GM21526 (cell line): ENCODE data around the gene ZNF138.

Experiments used
- ATAC-seq: cut with Tn5 transposase; IDR thresholded peaks from one replicate; pipeline ENCODE4 v1.9.1; 2021; ENCODE audit warnings: moderate library complexity; ENCODE audit not compliant: unreplicated experiment, low FRiP score

Gene ZNF138

GRCh38 chr7:64874562-64875250 is 80.5 kb downstream of the ZNF138 start:
- no peak for ATAC-seq

GRCh38 chr7:64875258-64875657 is 81.0 kb downstream of the ZNF138 start:
- no peak for ATAC-seq

- no peak for ATAC-seq
Observed at GRCh38 chr7:64875658-64876406, 81.6 kb downstream of the ZNF138 start.

GRCh38 chr7:64876792-64877713 is 82.8 kb downstream of the ZNF138 start:
- no peak for ATAC-seq

GRCh38 chr7:64877714-64878610 is 83.7 kb downstream of the ZNF138 start:
- no peak for ATAC-seq

- ATAC-seq = no peak
Observed at GRCh38 chr7:64878684-64879083, 84.5 kb downstream of the ZNF138 start.

- no peak for ATAC-seq
Observed at GRCh38 chr7:64879086-64879730, 85.0 kb downstream of the ZNF138 start.

- no peak for ATAC-seq
Observed at GRCh38 chr7:64879800-64880199, 85.6 kb downstream of the ZNF138 start.

- no peak for ATAC-seq
Observed at GRCh38 chr7:64880322-64881297, 86.4 kb downstream of the ZNF138 start.

GRCh38 chr7:64881461-64882287 is 87.4 kb downstream of the ZNF138 start:
- ATAC-seq = no peak

GRCh38 chr7:64882341-64883112 is 88.3 kb downstream of the ZNF138 start:
- no peak for ATAC-seq
